VCaP (cell line): ENCODE data around the gene MARK1.
"Not testable (repeated sequence)": the region's sequence is repeated elsewhere in the genome, so short reads cannot be mapped to it uniquely, and the experiment has no call there.

ENCODE experiments used
- H3K27ac ChIP-seq: fragments of 450-650 bp; 2 replicates; pipeline ENCODE4 v1.5.1; 2017
- CTCF ChIP-seq: fragments of 450-650 bp; conservative IDR thresholded peaks from 2 replicates; pipeline ENCODE4 v1.5.1; 2017; ENCODE audit warnings: mild to moderate bottlenecking, moderate library complexity

The MARK1 gene

GRCh38 chr1:220575718-220576497 lies 48.0 kb downstream of the MARK1 start:
- TF ChIP-seq CTCF, result no peak
- no peak overlapping the region for H3K27ac ChIP-seq

- no peak for TF ChIP-seq CTCF
- H3K27ac ChIP-seq, result no peak overlapping the region
Observed at GRCh38 chr1:220577926-220578325, 50.0 kb downstream of the MARK1 start.

DNA sequence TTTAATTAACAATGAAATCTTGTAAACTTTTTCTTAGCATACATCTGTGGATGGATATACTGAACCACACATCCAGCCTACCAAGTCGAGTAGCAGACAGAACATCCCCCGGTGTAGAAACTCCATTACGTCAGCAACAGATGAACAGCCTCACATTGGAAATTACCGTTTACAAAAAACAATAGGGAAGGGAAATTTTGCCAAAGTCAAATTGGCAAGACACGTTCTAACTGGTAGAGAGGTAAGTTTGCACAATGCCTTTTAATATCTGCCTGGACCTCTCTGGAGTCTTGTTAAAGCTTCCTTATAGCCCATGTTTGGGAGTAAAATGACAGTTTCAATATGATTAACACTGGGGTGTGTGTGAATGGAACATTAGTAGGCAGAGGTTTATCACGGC lies 51.4 kb downstream of the MARK1 start:
- no peak for TF ChIP-seq CTCF
- H3K27ac ChIP-seq, result no peak overlapping the region

DNA sequence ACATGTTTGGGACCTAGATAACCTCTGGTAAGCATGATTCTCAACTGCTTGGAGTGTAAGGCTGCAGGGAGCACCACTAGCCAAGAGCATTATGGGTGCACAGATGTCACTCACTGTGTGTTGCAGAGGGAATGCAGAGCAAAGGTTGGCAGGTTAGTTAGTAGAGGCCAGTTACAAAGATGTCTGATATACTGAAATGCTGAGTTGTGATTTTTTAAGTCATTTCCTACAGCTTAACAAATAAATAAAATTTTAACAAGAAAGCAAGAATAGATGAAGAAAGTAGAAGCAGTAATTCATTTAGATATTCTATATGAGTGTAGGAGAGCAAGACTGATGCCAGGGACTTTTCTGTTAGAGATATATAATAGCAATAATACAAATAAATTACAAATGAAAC lies 64.8 kb downstream of the MARK1 start:
- TF ChIP-seq CTCF, result no peak
- H3K27ac ChIP-seq, result no peak overlapping the region

GRCh38 chr1:220594356-220594755 lies 66.4 kb downstream of the MARK1 start:
- no peak for TF ChIP-seq CTCF
- H3K27ac ChIP-seq, result no peak overlapping the region

DNA sequence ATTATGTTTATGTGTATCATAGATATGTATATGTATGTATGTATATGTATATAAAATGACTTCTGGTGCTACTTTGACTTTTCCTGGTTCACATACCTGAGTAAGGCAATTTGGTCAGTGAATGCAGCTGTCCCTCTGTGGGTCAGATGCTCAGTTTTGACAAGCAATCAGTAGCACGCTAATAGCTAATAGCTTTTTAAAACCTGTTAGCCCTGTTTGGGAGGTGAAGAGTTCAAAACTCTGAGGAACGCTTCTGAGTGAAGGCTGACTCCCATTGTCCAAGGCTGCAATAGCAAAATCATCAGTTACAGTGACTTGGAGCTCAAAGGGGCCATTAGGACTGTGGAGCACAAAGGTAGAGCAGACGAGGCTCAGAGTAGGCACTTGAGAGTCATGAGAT lies 67.2 kb downstream of the MARK1 start:
- no peak overlapping the region for H3K27ac ChIP-seq
- no peak for TF ChIP-seq CTCF

GRCh38 chr1:220604926-220605325 lies 77.0 kb downstream of the MARK1 start:
- no peak for TF ChIP-seq CTCF
- peak overlapping the region; percentile 53 for H3K27ac ChIP-seq

DNA sequence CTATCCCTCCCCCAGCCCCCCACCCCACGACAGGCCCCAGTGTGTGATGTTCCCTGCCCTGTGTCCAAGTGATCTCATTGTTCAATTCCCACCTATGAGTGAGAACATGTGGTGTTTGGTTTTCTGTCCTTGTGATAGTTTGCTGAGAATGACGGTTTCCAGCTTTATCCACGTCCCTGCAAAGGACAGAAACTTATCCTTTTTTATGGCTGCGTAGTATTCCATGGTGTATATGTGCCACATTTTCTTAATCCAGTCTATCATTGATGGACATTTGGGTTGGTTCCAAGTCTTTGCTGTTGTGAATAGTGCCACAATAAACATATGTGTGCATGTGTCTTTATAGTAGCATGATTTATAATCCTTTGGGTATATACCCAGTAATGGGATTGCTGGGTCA lies 77.7 kb downstream of the MARK1 start:
- peak overlapping the region; percentile 53 for H3K27ac ChIP-seq

DNA sequence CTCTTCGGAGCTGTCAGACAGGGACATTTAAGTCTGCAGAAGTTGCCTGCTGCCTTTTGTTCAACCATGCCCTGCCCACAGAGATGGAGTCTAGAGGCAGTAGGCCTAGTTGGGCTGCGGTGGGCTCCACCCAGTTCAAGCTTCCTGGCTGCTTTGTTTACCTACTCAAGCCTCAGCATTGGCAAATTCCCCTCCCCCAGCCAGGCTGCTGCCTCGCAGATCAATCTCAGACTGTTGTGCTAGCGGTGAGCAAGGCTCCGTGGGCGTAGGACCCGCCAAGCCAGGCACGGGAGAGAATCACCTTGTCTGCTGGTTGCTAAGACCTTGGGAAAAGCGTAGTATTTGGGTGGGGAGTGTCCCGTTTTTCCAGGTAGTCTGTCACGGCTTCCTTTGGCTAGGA lies 83.2 kb downstream of the MARK1 start:
- not testable (repeated sequence) for H3K27ac ChIP-seq
